ENCODE measurements around the gene MYCBP2. TPM values are rescaled to one million over a fixed set of nuclear protein-coding genes. Genes with fewer than 3 reads are reported as not detected.

The MYCBP2 gene
- total RNA-seq, 4 donors from 2014 or later, result 274 to 342 (median 305) TPM

GRCh38 chr13:77180011-77180410, 146.9 kb downstream of the MYCBP2 start:
- no peak overlapping the region for H3K4me3 ChIP-seq
- H3K27me3 ChIP-seq, result no peaks in the 10 kb centered on the region
- no peaks in the 10 kb centered on the region for H3K9me3 ChIP-seq
- no peak for DNase-seq (ENCODE audit: low spot score in 2 of 2)
- TF ChIP-seq EP300 (IDR thresholded peaks at IDR 0.05), result no peak
- TF ChIP-seq, protein P1, sequence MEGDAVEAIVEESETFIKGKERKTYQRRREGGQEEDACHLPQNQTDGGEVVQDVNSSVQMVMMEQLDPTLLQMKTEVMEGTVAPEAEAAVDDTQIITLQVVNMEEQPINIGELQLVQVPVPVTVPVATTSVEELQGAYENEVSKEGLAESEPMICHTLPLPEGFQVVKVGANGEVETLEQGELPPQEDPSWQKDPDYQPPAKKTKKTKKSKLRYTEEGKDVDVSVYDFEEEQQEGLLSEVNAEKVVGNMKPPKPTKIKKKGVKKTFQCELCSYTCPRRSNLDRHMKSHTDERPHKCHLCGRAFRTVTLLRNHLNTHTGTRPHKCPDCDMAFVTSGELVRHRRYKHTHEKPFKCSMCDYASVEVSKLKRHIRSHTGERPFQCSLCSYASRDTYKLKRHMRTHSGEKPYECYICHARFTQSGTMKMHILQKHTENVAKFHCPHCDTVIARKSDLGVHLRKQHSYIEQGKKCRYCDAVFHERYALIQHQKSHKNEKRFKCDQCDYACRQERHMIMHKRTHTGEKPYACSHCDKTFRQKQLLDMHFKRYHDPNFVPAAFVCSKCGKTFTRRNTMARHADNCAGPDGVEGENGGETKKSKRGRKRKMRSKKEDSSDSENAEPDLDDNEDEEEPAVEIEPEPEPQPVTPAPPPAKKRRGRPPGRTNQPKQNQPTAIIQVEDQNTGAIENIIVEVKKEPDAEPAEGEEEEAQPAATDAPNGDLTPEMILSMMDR (IDR thresholded peaks at IDR 0.05), result no peak
- no peak for TF ChIP-seq POLR2A (IDR thresholded peaks at IDR 0.05)
- WGBS, 2 donors, result 89 to 92% methylated on average over 4 of the region's 4 CpGs
- H3K4me1 ChIP-seq, result no peaks in the 10 kb centered on the region
- H3K36me3 ChIP-seq, result peaks cover 0 to 86% (median 20%) of the 10 kb centered on the region in 3 donors
- H3K27ac ChIP-seq, result no peak overlapping the region

DNA sequence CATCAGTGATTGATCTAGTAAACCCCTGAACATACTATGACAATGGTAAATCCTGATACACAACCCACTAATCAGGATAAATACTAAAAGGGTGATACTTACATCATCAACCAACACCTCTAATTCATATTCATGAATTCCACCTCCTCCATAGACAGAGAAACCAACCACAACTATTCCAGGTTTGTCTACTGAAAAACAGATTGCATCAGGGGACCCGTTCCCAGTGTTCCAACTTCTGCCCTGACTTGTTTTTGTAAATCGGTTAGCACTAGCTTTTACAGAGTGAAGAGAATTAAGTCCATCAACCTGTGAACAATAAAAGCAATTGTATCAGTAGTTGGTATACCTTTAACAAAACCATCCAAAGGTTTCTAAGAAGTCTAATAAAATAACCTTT, 149.2 kb downstream of the MYCBP2 start:
- Histone ChIP-seq H3K4me1 (no peaks in the 10 kb centered on the region), H3K27me3 (no peaks in the 10 kb centered on the region), H3K27ac (no peak overlapping the region), H3K9me3 (no peaks in the 10 kb centered on the region), H3K4me3 (no peak overlapping the region), H3K36me3 (peaks cover 0 to 96% (median 28%) of the 10 kb centered on the region in 3 donors)
- 93 to 96% methylated on average over 2 of the region's 2 CpGs for WGBS, 2 donors
- DNase-seq (ENCODE audit: low spot score in 2 of 2), result no peak
- TF ChIP-seq EP300 (IDR thresholded peaks at IDR 0.05) (no peak), POLR2A (IDR thresholded peaks at IDR 0.05) (no peak)
- TF ChIP-seq, protein P1 (IDR thresholded peaks at IDR 0.05), result no peak

GRCh38 chr13:77176350-77176749, 150.5 kb downstream of the MYCBP2 start:
- Histone ChIP-seq H3K27ac (no peak overlapping the region), H3K9me3 (no peaks in the 10 kb centered on the region), H3K27me3 (no peaks in the 10 kb centered on the region), H3K36me3 (peaks cover 0 to 96% (median 28%) of the 10 kb centered on the region in 3 donors), H3K4me1 (no peaks in the 10 kb centered on the region), H3K4me3 (no peak overlapping the region)
- 86 to 93% methylated on average over 2 of the region's 2 CpGs for WGBS, 2 donors
- TF ChIP-seq EP300 (IDR thresholded peaks at IDR 0.05), result no peak
- TF ChIP-seq, protein P1 (IDR thresholded peaks at IDR 0.05), result no peak
- no peak for TF ChIP-seq POLR2A (IDR thresholded peaks at IDR 0.05)
- no peak for DNase-seq (ENCODE audit: low spot score in 2 of 2)

DNA sequence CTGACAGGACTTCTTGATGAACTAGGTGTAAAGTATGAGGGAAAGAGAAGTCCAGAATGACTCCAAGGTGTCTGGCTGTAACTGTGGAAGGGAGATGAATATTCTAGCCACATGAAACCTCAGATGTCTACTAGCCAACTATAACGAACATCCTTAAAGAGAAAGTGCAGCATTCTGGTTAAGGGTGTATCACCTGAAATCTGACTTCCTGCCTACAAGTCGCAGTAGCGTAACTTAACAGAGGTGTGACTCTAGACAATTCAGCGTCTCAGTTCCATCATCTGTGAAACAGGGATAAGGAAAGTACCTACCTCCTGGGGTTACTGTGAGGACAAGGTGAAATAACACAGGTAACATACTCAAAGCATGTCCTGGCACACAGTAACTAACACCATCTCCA, 154.2 kb downstream of the MYCBP2 start:
- H3K9me3 ChIP-seq, result no peaks in the 10 kb centered on the region
- no peak overlapping the region for H3K4me3 ChIP-seq
- no peaks in the 10 kb centered on the region for H3K27me3 ChIP-seq
- 91 to 93% methylated on average over 4 of the region's 4 CpGs for WGBS, 2 donors
- no peak for DNase-seq (ENCODE audit: low spot score in 2 of 2)
- TF ChIP-seq EP300 (IDR thresholded peaks at IDR 0.05) (no peak), POLR2A (IDR thresholded peaks at IDR 0.05) (no peak)
- TF ChIP-seq, protein P1 (IDR thresholded peaks at IDR 0.05), result no peak
- H3K36me3 ChIP-seq, result peaks cover 0 to 94% (median 16%) of the 10 kb centered on the region in 3 donors
- H3K4me1 ChIP-seq, result no peaks in the 10 kb centered on the region
- H3K27ac ChIP-seq, result no peak overlapping the region

GRCh38 chr13:77171451-77171850, 155.4 kb downstream of the MYCBP2 start:
- Histone ChIP-seq H3K9me3 (no peaks in the 10 kb centered on the region), H3K27ac (no peak overlapping the region), H3K4me1 (no peaks in the 10 kb centered on the region), H3K27me3 (no peaks in the 10 kb centered on the region), H3K4me3 (no peak overlapping the region), H3K36me3 (peaks cover 0 to 94% (median 11%) of the 10 kb centered on the region in 3 donors)
- no peak for TF ChIP-seq POLR2A (IDR thresholded peaks at IDR 0.05)
- TF ChIP-seq, protein P1 (IDR thresholded peaks at IDR 0.05), result no peak
- TF ChIP-seq EP300 (IDR thresholded peaks at IDR 0.05), result no peak
- no peak for DNase-seq (ENCODE audit: low spot score in 2 of 2)
- whole genome bisulfite sequencing, 2 donors, result 94 to 95% methylated on average over 2 of the region's 2 CpGs

Data from tibial nerve (tissue), 4 donors.